Muscle of leg (tissue), 11 donors: ENCODE data around the gene KCNN2. TPM values are rescaled to one million over a fixed set of nuclear protein-coding genes. Genes with fewer than 3 reads are reported as not detected.

ENCODE experiments used
- DNase-seq: peaks from one replicate; pipeline ENCODE4 v3.0.0; 2013
- H3K27ac ChIP-seq: one replicate; pipeline ENCODE4 v1.5.1; 2013; ENCODE audit warnings: mild to moderate bottlenecking, low read length, control low read depth
- H3K27me3 ChIP-seq: one replicate; pipeline ENCODE4 v1.6.1; 2013; ENCODE audit warnings: low read length; ENCODE audit not compliant: control insufficient read depth, insufficient read depth
- H3K36me3 ChIP-seq: one replicate; pipeline ENCODE4 v1.6.1; 2013; ENCODE audit warnings: low read length; ENCODE audit not compliant: control insufficient read depth, insufficient read depth
- H3K4me1 ChIP-seq: one replicate; pipeline ENCODE4 v1.6.1; 2013; ENCODE audit warnings: low read length; ENCODE audit not compliant: control insufficient read depth, insufficient read depth
- H3K4me3 ChIP-seq: one replicate; pipeline ENCODE4 v1.5.1; 2013; ENCODE audit warnings: low read length, control low read depth
- H3K9me3 ChIP-seq: replicated peaks from 2 replicates; pipeline ENCODE4 v1.6.1; 2013; ENCODE audit warnings: low read depth, low read length; ENCODE audit not compliant: control insufficient read depth
- WGBS: methylation state at CpG from one replicate; pipeline ENCODE4 v1.1.5; 2013; ENCODE audit warnings: missing lambda C conversion rate; ENCODE audit not compliant: insufficient coverage; 5-methylcytosine and 5-hydroxymethylcytosine counted together
- polyA plus RNA-seq, 8 donors: library from polyadenylated mRNA; unstranded; fragments of 120-200 nt; gene quantifications; one replicate each; pipeline versions ENCODE4 v1.2.1 to v1.2.3, GENCODE V29; 2013; ENCODE audit warnings: inconsistent platforms in 1 of 8, low replicate concordance in 1 of 8; ENCODE audit not compliant: insufficient read length in 8 of 8, insufficient read depth in 1 of 8
- total RNA-seq: library from RNA; stranded (reverse); fragments of 120-200 nt; gene quantifications from one replicate; pipeline ENCODE4 v1.2.4, GENCODE V29; 2013

Gene KCNN2
- total and polyA plus RNA-seq, 9 donors = 4.7 to 11.9 (median 10.7) TPM

GRCh38 chr5:114437936-114438335, 76.1 kb downstream of the KCNN2 start:
- Histone ChIP-seq H3K4me3 (no peak overlapping the region), H3K27ac (no peak overlapping the region), H3K9me3 (no peaks in the 10 kb centered on the region), H3K27me3 (no peaks in the 10 kb centered on the region), H3K36me3 (no peaks in the 10 kb centered on the region), H3K4me1 (no peaks in the 10 kb centered on the region)
- WGBS = no CpG with 5 or more reads among the region's 2 CpGs
- DNase-seq = no peak

DNA sequence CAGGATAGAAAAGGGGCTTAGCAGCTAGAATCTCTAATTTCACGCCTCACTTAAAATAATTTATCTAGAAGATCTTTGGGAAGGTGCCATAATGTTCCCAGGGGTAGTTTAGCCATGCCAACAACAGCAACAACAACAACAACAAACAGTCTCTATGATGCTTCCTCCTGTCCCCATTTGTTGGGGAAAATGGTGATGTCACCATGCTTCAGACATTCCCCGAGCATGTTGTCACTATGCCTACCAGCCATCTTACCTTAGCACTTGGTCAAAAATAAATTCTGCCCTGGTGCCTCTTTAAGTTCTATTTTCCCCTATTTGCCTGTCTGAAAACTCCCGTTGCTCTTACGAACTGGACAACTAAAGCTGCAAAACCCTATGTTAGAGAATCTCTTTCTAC, 76.6 kb downstream of the KCNN2 start:
- Histone ChIP-seq H3K27ac (no peak overlapping the region), H3K27me3 (no peaks in the 10 kb centered on the region), H3K4me3 (no peak overlapping the region), H3K4me1 (no peaks in the 10 kb centered on the region), H3K36me3 (no peaks in the 10 kb centered on the region), H3K9me3 (no peaks in the 10 kb centered on the region)
- WGBS = 57% methylated on average over 1 of the region's 4 CpGs
- DNase-seq = no peak

GRCh38 chr5:114447084-114447773, 85.4 kb downstream of the KCNN2 start:
- Histone ChIP-seq H3K36me3 (no peaks in the 10 kb centered on the region), H3K27me3 (no peaks in the 10 kb centered on the region), H3K4me3 (no peak overlapping the region), H3K9me3 (no peaks in the 10 kb centered on the region), H3K27ac (no peak overlapping the region), H3K4me1 (peaks cover 20% of the 10 kb centered on the region)
- DNase-seq = no peak
- WGBS = no CpG with 5 or more reads among the region's 1 CpG

DNA sequence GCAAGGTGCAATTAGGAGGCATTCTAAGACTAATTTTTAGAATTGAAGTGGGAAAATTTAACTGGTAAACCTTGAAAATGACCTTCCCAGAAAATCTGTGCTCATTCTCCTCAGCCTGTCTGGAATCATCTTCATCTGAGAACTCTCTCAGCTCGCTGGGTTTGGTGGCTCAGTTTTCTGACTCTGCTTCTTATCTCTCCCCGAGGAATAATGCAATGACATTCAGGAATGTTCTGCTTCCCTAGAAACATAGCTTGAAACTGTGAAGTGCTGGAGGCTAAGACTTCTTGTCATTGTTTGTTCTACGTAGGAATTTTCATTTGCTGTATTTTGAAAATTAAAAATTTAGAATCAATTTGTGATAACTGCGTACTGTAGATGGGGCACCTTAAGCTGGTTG, 86.6 kb downstream of the KCNN2 start:
- WGBS = 36% methylated on average over 2 of the region's 4 CpGs
- no peak overlapping the region for H3K27ac ChIP-seq
- DNase-seq = peak; percentile 27

GRCh38 chr5:114449860-114450421, 88.1 kb downstream of the KCNN2 start:
- WGBS = 3% methylated on average over 8 of the region's 16 CpGs
- Histone ChIP-seq H3K4me1 (peaks cover 26% of the 10 kb centered on the region), H3K36me3 (no peaks in the 10 kb centered on the region), H3K27ac (peak overlapping the region; percentile 89), H3K27me3 (no peaks in the 10 kb centered on the region), H3K4me3 (no peak overlapping the region), H3K9me3 (no peaks in the 10 kb centered on the region)
- DNase-seq = peak; percentile 92

More for the DNA sequence above, 86.6 kb downstream of the KCNN2 start:
- no peak overlapping the region for H3K4me3 ChIP-seq
- H3K36me3 ChIP-seq = no peaks in the 10 kb centered on the region
- peaks cover 26% of the 10 kb centered on the region for H3K4me1 ChIP-seq
- H3K9me3 ChIP-seq = no peaks in the 10 kb centered on the region
- no peaks in the 10 kb centered on the region for H3K27me3 ChIP-seq

- no peak overlapping the region for H3K4me3 ChIP-seq
- H3K36me3 ChIP-seq = no peaks in the 10 kb centered on the region
- H3K27ac ChIP-seq = peak overlapping the region; percentile 89
- H3K9me3 ChIP-seq = no peaks in the 10 kb centered on the region
- H3K27me3 ChIP-seq = no peaks in the 10 kb centered on the region
- peak; percentile 99 for DNase-seq
- peaks cover 26% of the 10 kb centered on the region for H3K4me1 ChIP-seq
- WGBS = no CpG with 5 or more reads among the region's 3 CpGs
Measured at GRCh38 chr5:114450437-114450836, 88.6 kb downstream of the KCNN2 start.

GRCh38 chr5:114458726-114459125, 96.9 kb downstream of the KCNN2 start:
- H3K4me3 ChIP-seq = no peak overlapping the region
- no peaks in the 10 kb centered on the region for H3K36me3 ChIP-seq
- H3K9me3 ChIP-seq = no peaks in the 10 kb centered on the region
- H3K27me3 ChIP-seq = no peaks in the 10 kb centered on the region
- H3K4me1 ChIP-seq = no peaks in the 10 kb centered on the region
- no peak for DNase-seq
- WGBS = 70% methylated on average over 2 of the region's 5 CpGs
- no peak overlapping the region for H3K27ac ChIP-seq

GRCh38 chr5:114467171-114467570, 105.3 kb downstream of the KCNN2 start:
- Histone ChIP-seq H3K4me1 (no peaks in the 10 kb centered on the region), H3K4me3 (no peak overlapping the region), H3K36me3 (no peaks in the 10 kb centered on the region), H3K27ac (no peak overlapping the region), H3K9me3 (no peaks in the 10 kb centered on the region), H3K27me3 (no peaks in the 10 kb centered on the region)
- DNase-seq = no peak
- no CpG with 5 or more reads among the region's 5 CpGs for WGBS

DNA sequence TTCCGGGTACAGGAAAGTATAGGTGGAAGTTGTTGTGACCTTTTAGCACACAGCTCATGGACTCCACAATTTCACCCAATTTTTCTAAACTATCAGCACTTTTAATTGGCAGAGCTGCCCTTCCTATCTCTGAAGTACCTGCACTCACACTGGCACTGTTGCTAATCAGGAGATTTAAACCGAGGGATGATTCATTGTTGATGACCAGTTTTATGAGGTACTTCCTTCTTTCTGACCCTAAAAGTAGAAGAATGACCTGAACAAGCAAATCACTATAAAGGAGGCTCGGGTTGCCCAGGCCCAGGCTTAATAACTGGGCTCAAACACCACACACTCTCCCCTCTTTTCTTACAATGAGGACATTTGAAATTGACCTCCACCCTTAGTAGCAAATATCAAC, 105.9 kb downstream of the KCNN2 start:
- no peaks in the 10 kb centered on the region for H3K36me3 ChIP-seq

DNA sequence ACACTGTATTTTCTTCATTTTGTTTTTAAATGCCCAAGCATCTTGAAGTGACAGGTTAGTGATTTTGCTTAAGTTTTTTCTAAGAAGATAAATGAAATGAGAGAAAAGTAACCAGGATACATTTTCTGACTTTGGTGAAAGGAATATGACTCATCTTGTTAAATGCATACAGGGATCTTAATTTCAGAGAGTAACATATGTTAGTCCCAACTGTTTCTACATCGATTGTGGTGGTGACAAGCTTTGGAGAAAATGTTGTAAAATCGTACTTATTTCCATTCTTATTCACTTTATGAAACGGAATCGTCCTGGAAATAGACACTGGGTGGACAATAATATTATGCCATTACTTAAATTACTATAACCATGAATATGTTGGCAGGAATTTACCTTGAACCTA, 107.5 kb downstream of the KCNN2 start:
- H3K4me3 ChIP-seq = no peak overlapping the region
- no CpG with 5 or more reads among the region's 4 CpGs for WGBS

More for the DNA sequence above, 105.9 kb downstream of the KCNN2 start:
- no peaks in the 10 kb centered on the region for H3K27me3 ChIP-seq
- H3K4me1 ChIP-seq = no peaks in the 10 kb centered on the region
- no CpG with 5 or more reads among the region's 3 CpGs for WGBS
- no peak for DNase-seq
- H3K27ac ChIP-seq = no peak overlapping the region
- no peak overlapping the region for H3K4me3 ChIP-seq
- no peaks in the 10 kb centered on the region for H3K9me3 ChIP-seq

More for the DNA sequence above, 107.5 kb downstream of the KCNN2 start:
- H3K4me1 ChIP-seq = no peaks in the 10 kb centered on the region
- H3K9me3 ChIP-seq = no peaks in the 10 kb centered on the region
- no peaks in the 10 kb centered on the region for H3K27me3 ChIP-seq
- no peak for DNase-seq
- no peak overlapping the region for H3K27ac ChIP-seq
- no peaks in the 10 kb centered on the region for H3K36me3 ChIP-seq
